Activated T-cell treated with anti-CD3 and anti-CD28 coated beads, Interleukin-2, amount 50 U/mL, for 72 hours (primary cell): ENCODE measurements around the gene CYP4A22. TPM values are rescaled to one million over a fixed set of nuclear protein-coding genes. Genes with fewer than 3 reads are reported as not detected.

ENCODE experiments used
- ATAC-seq, 2 donors: fragments of 150-1000 bp; cut with Tn5 transposase; replicated peaks in 1 of 2; 2 replicates each; pipeline ENCODE4 v1.10.0; 2021; ENCODE audit warnings: moderate library complexity in 2 of 2, mild to moderate bottlenecking in 1 of 2
- DNase-seq, 2 donors: peaks; one replicate each; pipeline ENCODE4 v3.0.0; 2021 to 2022; ENCODE audit warnings: mixed read lengths in 1 of 2
- H3K27ac Mint-ChIP-seq: one replicate; pipeline ENCODE4 v1.8.0; 2022; ENCODE audit warnings: mild to moderate bottlenecking, moderate library complexity, mixed read lengths
- H3K27me3 Mint-ChIP-seq: one replicate; pipeline ENCODE4 v1.8.0; 2022; ENCODE audit warnings: low read depth, mixed read lengths
- H3K36me3 Mint-ChIP-seq, 2 donors: one replicate each; pipeline ENCODE4 v1.8.0; 2022; ENCODE audit warnings: mixed read lengths in 2 of 2, mild to moderate bottlenecking in 1 of 2; ENCODE audit not compliant: insufficient read depth in 2 of 2
- H3K4me1 Mint-ChIP-seq: one replicate; pipeline ENCODE4 v1.8.0; 2022; ENCODE audit warnings: low read depth, mixed read lengths
- H3K4me3 Mint-ChIP-seq, 2 donors: one replicate each; pipeline ENCODE4 v1.8.0; 2022; ENCODE audit warnings: mild to moderate bottlenecking in 2 of 2, mixed read lengths in 2 of 2, moderate library complexity in 2 of 2
- H3K9me3 Mint-ChIP-seq, 2 donors: one replicate each; pipeline ENCODE4 v1.8.0; 2022; ENCODE audit warnings: mixed read lengths in 2 of 2
- total RNA-seq, 2 donors: library from RNA; stranded (reverse); gene quantifications; one replicate each; pipeline ENCODE4 v1.2.3, GENCODE V29; 2022

CYP4A22 gene
- total RNA-seq, 2 donors from 2014 or later: not detected

DNA sequence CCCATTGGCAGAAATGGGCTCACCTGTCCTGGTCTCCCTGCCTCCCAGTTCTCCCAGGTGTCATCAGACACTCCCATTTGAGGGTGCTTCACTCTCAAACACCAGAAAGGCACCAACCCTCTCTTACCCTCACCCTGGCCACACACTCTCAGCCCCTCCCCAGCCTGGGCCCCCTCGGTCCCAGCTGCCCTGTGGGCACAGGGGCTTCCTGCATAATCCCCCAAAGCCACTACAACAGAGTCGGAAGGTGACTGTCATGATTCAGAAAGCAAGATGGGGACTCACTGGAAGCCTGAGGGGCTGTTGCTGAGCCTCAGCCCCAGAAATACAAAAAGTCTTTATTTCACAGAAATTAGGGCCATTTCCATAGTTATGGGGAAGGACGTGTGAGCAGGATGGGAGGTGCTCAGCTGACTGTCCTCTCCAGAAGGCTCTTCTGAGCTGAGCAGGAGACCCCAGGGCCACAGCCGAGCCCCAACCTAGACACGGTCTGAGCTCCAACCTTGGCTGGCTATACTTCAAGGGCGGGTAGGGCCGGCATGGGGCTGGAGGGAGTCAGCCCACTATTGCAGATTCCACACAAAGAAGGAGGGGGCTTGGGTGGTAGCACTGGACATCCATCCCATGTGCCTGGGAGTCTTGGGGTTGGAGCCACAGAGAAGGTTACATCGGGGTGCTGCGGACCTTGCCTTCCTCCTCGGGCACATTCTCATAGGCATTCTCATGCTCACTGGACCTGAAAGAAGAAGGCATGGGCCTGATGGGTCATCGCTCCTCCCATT is 46.3 kb downstream of the CYP4A22 start:
- Mint-ChIP-seq H3K27ac (no peak overlapping the region), H3K27me3 (peaks cover 31% of the 10 kb centered on the region), H3K36me3 (no peaks in the 10 kb centered on the region), H3K9me3 (no peaks in the 10 kb centered on the region), H3K4me1 (peaks cover 13% of the 10 kb centered on the region), H3K4me3 (no peak overlapping the region)
- ATAC-seq (no peak), DNase-seq (no peak)

DNA sequence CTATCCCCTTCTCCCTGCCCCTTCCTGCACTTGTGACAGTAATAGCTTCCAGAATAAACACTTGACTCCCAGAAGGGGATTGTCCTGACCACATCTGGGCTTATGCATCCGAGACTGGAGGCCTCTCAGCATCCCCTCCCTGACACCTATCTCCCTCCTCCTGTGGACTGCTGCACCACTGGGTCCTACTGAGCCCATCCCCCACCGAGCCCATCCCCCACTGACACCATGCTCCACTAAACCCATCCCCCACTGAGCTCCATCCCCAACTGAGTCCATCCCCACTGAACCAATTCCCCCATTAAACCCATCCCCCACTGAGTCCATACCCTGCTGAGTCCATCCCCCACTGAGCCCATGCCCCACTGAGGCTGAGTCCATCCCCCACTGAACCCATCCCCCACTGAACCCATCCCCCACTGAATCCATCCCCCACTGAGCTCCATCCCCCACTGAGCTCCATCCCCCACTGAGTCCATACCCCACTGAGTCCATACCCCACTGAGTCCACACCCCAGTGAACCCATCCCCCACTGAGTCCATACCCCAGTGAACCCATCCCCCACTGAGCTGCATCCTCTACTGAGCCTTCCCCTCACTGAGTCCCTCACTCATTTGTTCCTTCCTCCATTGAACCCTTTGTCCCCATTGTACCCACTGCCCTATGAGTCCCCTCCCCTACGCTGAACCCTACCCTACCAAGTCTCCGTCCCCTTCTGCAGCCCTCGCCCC is 47.0 kb downstream of the CYP4A22 start:
- Mint-ChIP-seq H3K4me1 (peaks cover 6% of the 10 kb centered on the region), H3K27me3 (peaks cover 25% of the 10 kb centered on the region), H3K4me3 (no peak overlapping the region), H3K36me3 (no peaks in the 10 kb centered on the region), H3K27ac (no peak overlapping the region), H3K9me3 (no peaks in the 10 kb centered on the region)
- DNase-seq: no peak
- ATAC-seq: no peak

DNA sequence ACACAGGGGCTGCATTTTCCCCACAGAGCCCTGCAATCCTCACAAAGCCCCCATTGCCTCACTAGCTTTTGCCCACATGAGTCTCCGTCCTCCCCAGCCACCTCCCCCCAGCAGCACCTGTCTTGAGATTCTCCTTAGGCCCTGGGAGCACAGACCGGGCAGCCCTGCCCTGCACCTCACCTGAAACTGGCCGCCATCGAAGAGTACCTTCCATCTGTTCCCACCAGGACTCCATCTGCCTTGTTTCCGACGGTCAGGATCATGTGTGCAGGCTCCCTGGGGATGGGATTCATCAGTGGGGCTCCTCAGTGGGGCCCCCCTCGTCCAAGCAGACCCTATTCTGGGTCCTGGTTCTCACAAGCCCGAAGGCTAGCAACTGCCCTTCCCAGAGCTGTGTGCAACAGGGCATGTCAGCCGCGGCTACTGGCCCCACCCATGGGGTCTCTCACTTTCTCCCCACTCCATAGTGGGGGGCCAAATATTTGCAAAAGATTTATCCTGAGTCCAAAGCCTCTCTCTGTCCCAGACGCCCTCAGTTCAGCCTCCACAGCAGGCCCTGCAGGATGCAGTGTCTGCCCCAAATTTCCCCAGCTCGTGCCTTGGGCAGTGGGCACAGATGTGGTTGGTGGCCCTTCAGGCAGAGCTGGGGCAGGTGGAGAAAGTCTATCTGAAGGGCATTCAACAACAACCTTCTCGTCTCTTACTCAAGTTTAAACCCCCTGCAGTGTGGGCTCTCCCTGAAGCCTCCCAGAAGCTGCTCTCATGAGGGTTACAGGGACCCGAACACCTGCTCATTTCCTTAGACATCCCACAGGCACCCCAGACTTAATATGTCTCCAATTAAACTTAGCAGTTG is 47.8 kb downstream of the CYP4A22 start:
- ATAC-seq: no peak
- no peak for DNase-seq
- H3K27ac Mint-ChIP-seq: no peak overlapping the region
- no peaks in the 10 kb centered on the region for H3K36me3 Mint-ChIP-seq
- no peaks in the 10 kb centered on the region for H3K9me3 Mint-ChIP-seq
- no peak overlapping the region for H3K4me3 Mint-ChIP-seq
- peaks cover 18% of the 10 kb centered on the region for H3K27me3 Mint-ChIP-seq
- no peaks in the 10 kb centered on the region for H3K4me1 Mint-ChIP-seq

DNA sequence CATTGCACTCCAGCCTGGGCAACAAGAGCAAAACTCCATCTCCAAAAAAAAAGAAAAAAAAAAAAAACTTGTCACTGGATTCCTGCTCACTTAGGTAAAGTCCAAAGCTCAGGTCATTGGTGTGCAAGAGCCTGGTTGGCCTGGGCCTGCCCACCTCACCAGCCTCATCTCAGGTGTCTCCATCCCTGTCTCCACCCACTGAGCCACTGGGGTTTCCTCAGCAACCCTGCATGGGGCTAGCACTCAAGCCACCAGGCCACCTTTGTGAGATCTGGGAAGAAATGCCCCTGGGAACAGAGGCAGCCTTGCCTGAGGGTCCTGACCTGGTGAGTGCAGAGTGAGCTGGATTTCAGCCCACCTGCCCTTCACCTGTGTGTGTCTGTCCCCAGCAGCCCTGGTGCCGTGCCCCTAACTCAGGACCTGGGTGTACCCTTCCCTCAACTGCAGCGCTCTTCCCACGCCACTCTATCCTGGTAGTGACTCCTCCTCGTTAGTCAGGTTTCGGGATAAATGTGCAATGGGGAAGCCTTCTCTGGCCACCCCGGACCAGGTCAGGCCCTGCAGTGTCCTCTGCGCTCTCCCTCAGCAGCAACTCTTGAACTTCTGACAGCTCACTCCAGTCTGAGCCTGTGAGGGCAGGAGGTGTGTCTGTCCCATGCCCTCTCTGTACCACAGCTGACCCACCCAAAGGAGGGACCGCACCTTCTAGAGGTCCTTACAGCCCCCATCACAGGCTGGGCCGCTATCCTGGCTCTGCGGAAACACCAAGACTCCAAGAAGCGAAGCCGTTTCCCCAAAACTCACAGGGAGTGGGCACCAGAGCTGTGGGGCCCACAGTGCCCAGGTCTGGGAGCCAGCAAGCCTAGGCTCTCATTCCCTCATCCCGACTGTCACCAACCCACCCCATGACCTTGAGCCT is 49.3 kb downstream of the CYP4A22 start:
- Mint-ChIP-seq H3K4me3 (no peak overlapping the region), H3K9me3 (no peaks in the 10 kb centered on the region), H3K27ac (no peak overlapping the region), H3K4me1 (no peaks in the 10 kb centered on the region), H3K27me3 (peaks cover 5% of the 10 kb centered on the region), H3K36me3 (no peaks in the 10 kb centered on the region)
- ATAC-seq (no peak), DNase-seq (no peak)

DNA sequence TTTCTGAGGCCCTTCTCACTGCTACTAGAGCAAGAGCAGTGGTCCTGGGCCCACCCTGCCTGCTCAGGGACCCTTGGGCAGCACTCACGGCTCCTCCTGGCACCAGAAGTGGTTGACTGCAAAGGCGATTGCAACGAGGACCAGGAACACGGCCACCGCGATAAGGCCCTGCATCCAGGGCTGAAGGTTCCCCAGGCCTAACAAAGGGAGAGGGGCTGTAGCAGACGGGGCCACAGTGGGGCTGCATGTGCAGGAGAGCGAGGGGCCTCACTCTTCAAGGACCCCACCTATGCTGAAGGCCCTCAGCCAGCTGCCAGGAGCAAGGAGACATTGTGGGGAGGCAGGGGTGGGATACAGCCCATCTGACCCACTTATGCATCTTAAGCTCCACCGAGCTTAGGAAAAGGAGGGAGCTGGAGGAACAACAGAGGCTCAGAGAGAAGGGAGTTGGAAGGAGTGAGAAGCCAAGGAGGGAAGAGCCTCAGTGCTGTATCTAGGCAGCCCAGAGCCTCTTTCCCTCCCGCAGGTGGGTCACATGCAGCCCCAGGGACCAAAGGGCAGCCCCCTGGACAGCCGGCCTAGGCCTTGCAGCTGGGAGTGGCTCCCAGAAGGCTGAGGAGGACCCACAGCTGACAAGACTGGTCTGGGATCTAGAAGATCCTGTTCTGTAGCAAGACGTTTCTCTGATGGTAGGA is 50.1 kb downstream of the CYP4A22 start:
- Mint-ChIP-seq H3K9me3 (no peaks in the 10 kb centered on the region), H3K4me1 (no peaks in the 10 kb centered on the region), H3K27me3 (no peaks in the 10 kb centered on the region), H3K27ac (no peak overlapping the region), H3K36me3 (no peaks in the 10 kb centered on the region), H3K4me3 (no peak overlapping the region)
- DNase-seq (no peak), ATAC-seq (no peak)

DNA sequence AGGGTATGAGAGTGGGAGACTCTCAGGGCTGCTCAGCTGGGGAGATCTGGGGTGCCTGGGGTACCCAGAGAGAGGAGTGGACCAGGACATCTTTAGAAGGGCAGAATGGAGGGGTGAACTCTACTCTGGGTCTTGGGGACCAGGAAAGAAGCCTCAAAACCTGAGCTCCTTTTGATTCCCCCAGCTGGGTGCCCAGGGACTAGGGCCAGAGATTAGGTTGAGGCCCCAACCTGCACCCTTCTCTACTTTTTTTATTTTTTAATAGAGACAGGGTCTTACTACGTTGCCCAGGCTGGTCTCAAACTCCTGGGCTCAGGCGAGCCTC is 50.6 kb downstream of the CYP4A22 start:
- Mint-ChIP-seq H3K27me3 (no peaks in the 10 kb centered on the region), H3K36me3 (no peaks in the 10 kb centered on the region), H3K9me3 (no peaks in the 10 kb centered on the region), H3K4me1 (no peaks in the 10 kb centered on the region), H3K4me3 (no peak overlapping the region), H3K27ac (no peak overlapping the region)
- DNase-seq: no peak
- no peak for ATAC-seq

DNA sequence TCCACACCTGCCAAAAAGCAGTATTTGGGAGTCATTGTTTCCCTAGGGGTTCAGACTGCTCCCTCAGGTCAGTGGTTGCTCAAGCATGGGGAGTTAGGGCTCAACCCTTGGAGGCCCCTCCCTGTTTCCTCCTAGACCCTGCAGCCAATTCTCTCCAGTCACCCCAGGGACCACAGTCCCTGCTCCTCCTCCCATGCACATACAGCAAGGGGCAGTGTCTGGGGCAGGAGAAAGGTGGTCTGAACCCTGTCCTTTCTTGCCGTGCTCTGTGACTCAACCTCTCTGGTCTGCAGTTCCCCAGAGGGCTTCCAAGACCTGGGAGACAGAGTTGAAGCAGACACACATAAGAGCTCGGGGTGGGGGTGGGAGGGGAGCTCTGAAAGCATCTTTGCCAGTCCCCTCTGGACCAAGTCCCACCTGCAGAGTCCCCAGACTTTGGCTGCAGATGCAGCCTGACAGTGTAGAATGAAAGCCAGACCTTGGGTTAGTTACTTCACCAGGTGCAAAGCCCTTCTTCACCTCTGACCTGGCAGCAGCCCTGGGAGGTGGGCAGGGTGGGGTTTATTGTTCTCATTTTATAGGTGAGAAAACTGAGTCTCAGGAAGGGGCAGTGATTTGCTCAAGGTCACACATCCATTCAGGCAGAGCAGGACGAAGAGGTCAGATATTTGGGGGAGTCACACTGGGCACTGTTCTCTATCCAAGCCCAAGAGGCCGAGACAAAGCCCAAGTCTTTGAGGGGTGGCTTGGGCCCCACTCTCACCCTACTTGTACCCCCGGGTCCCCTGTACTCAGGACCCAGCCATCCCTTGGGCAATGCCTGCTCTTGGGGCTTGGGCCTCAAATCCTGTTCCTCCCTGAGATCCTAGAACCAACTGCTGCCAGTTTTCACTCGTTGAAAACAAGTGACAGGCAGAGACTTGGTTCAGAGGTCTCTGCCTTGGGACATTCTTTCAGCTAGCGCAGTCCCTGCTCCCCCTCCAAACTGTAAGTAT is 51.8 kb downstream of the CYP4A22 start:
- Mint-ChIP-seq H3K4me3 (no peak overlapping the region), H3K4me1 (no peaks in the 10 kb centered on the region), H3K27me3 (peaks cover 5% of the 10 kb centered on the region), H3K36me3 (no peaks in the 10 kb centered on the region), H3K27ac (no peak overlapping the region), H3K9me3 (no peaks in the 10 kb centered on the region)
- DNase-seq (no peak), ATAC-seq (no peak)

DNA sequence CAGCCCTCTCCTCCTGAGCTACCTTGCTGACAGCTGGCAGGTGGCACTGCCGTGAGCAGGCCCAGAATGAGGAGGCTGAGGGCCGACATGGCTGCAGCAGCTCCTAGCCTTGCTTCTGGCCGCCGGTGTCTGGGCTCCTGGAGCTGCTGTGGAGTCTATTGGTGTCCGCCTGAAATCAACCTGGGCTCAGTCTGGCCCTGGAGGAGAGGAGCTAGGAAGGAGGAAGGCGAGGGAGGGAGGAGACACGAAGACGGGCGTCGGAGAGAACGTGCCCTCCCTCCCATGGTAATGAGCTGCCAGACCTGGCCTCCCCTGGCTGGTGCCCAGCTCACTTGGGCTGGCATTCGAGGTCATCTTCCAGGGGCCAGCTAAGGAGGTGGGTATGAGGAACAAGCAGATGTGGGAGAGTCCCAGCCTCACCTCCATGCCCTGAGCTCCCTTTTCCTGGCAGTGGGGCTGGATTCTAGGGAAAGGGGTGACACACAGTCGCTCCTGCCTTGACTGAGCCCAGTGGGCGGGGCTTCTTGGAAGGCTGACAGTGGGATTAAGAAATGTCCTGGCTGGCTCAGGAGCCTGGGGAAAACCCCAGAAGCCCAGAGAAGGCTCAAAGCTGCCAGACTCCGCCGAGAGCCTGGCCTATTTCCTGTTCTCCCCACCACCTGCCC is 52.7 kb downstream of the CYP4A22 start, which contains the start of gene PDZK1IP1:
PDZK1IP1 (minus strand) TSS at position 193 of the 665 bp plus-strand sequence; CDS start at position 89, 104 bp downstream.
- ATAC-seq (no peak), DNase-seq (no peak)
- Mint-ChIP-seq H3K4me3 (no peak within 1 kb of the TSS), H3K27ac (no peak within 1 kb of the TSS), H3K9me3 (no peaks in the 10 kb centered on the region), H3K4me1 (no peaks in the 10 kb centered on the region), H3K36me3 (no peaks in the 10 kb centered on the region), H3K27me3 (peaks cover 7% of the 10 kb centered on the region)

DNA sequence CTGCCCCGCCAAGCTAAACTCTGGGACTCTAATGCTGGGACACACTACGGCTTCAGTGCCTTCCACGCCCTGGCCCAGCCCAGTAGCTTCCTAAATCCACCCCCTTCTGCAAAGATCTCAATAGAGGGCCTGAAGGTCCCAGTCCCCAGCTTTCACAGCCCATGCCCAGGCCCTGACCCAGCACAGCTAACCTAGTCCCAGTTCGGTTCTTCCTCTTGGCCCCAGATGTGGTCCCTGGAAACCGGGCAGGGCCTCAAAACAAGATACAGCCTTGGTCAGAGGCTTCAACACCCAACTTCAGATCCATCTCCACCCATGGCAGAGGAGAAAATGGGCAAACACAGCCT is 53.2 kb downstream of the CYP4A22 start:
- H3K4me3 Mint-ChIP-seq: no peak overlapping the region
- no peaks in the 10 kb centered on the region for H3K36me3 Mint-ChIP-seq
- no peak overlapping the region for H3K27ac Mint-ChIP-seq
- H3K27me3 Mint-ChIP-seq: peaks cover 7% of the 10 kb centered on the region
- H3K4me1 Mint-ChIP-seq: no peaks in the 10 kb centered on the region
- no peak for DNase-seq
- no peak for ATAC-seq
- no peaks in the 10 kb centered on the region for H3K9me3 Mint-ChIP-seq

DNA sequence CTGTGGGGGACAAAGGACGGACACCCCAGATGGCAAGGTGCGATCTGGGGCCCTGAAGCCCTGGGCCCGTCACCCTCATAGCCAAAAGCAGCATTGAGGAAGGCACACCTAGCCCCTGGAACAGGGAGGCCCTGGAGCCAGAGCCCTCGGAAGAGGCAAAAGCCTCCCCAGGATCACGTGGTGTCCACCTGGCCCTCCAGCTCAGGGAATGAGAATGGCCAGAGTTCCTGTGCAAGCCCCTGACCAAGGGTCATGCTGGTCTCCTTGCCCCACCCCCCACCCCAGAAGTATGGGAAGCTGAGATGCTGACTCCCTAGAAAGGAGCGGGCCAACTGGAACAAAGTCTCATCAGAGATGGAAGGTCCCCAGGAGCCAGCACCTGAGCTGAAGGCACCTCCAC is 53.6 kb downstream of the CYP4A22 start:
- Mint-ChIP-seq H3K4me3 (no peak overlapping the region), H3K27ac (no peak overlapping the region), H3K4me1 (no peaks in the 10 kb centered on the region), H3K27me3 (peaks cover 7% of the 10 kb centered on the region), H3K9me3 (no peaks in the 10 kb centered on the region), H3K36me3 (no peaks in the 10 kb centered on the region)
- no peak for ATAC-seq
- no peak for DNase-seq

DNA sequence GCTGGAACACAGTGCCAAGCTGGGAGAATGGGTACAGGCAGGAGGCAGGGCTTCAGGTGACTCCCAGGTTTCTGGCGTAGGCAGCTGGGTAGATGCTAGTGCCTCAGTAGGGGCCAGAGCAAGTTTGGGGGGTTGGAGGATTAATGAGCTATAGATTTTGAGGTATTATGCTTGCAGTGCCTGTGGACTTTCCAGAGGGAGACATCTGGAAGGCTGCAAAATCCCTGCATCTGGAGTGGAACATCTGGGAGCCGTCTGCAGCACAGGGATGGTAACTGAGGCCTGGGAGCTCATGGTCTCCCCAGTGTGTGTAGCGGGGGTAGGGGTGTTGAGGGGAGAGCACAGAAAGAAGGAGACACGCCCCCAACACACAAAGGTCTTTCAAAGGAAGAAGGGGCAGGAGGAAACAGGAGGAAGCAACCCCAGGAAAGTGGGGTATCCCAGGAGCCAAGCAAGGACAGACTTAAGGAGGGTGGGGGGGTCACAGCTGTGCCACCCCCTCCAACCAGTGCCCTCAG is 54.8 kb downstream of the CYP4A22 start:
- Mint-ChIP-seq H3K27ac (no peak overlapping the region), H3K4me1 (no peaks in the 10 kb centered on the region), H3K4me3 (no peak overlapping the region), H3K27me3 (peaks cover 7% of the 10 kb centered on the region), H3K9me3 (no peaks in the 10 kb centered on the region), H3K36me3 (no peaks in the 10 kb centered on the region)
- ATAC-seq (no peak), DNase-seq (no peak)
